ENCODE data around the gene EPRS1. TPM values are rescaled to one million over a fixed set of nuclear protein-coding genes. Genes with fewer than 3 reads are reported as not detected.
"Not testable (repeated sequence)": the region's sequence is repeated elsewhere in the genome, so short reads cannot be mapped to it uniquely, and the experiment has no call there.

EPRS1 gene
- 60.1 TPM for total RNA-seq
- long read RNA-seq, full-length matches to known transcripts = 14 of 25 reads
- long read RNA-seq, partial matches to known transcripts = 11 of 25 reads
- long read RNA-seq, other reads (novel, unspliced or antisense) = 0 of 25 reads

DNA sequence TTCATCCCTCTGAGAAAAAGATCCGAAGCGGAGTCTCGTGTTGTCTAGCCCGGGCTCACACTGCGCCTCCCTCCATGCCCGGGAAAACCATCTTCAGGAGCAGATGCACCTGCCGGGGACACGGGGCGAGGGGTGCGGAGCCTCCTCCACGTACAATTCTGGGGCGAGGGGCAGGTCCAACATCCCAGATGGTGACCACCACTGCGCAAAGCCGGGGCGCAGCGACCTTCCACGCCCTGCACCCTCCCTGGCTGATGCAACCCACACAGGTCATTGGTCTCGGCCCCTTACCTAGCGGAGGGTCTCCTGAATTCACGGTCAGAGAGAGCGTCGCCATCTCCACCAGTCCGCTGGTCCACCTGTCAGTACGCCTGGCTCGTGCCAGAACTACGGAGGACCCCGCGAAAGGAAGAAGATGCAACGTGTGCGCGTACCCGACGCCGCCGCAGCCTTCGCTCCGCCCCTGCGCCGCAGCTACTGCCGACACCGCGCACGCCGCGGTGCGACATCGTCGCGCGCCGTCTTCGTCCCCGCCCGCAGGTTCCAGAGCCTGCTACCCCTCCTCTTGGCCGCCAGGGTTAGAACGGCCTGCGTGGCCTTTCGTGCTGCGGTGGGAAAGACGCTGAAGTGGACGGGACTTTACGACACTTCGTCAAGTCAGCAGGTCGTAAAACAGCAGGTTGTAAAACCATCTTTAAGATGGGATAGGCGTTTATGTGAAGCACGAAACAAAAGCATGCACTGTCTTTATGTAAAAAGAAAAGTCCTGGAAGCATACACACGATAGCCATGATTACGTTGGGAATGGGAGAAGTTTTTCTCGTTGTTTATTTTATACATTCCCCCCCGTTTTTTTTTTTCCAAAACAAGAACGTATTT lies at the start of gene EPRS1:
TSS of gene EPRS1 (minus strand) at position 454 of the 879 bp plus-strand sequence. CDS start at position 337, 117 bp downstream.
- peak; percentile 96 for DNase-seq (ENCODE audit: missing footprints)
- peak; percentile 100 for ATAC-seq
- intact Hi-C loops (cut with DNase I) = loop anchor here (2.0 kb wide), 1 partner anchor 49 kb away; the partner anchor contains the start of gene IARS2

DNA sequence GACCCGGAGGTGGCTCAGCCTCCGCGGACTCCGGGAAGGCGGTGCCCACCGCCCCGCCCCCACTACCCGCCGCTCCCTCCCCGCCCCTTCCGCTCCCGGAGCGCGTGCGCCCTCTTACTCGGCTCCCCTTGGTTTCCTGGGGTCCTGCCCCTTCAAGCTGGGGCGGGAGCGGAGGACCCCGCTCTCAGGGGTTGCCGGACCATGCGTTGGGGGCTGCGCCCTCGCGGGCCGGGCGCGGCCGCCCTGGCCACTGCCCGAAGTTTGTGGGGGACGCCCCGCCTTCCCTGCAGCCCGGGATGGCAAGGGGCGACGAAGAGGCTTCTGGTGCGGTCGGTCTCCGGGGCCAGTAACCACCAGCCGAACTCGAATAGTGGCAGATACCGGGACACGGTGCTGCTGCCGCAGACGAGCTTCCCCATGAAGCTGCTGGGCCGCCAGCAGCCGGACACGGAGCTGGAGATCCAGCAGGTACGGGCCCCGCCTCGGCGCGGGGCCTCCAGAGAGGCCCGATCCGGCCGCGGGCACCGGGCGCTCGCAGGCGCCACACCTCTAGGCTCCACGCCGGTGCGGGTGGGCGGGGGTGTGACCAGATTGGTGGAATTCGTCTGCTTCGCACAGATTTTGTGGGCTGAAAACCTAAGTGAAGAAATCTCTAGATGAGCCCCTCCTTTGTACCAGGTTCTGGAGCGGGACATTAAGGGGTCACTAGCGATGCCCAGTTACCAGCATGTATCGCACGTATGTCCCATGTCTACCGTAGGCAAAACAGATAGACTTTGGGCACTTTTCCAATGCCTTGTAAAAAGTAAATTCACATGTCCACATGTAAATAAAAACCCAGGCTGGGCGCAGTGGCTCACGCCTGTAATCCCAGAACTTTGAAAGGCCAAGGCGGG lies 48.0 kb upstream of the EPRS1 start, which contains the start of gene IARS2:
TSS of gene IARS2 (plus strand) at position 117 of the 896 bp plus-strand sequence. CDS start at position 202, 85 bp downstream.
- ATAC-seq = peak; percentile 96
- intact Hi-C loops (cut with DNase I) = loop anchor here (2.0 kb wide), 1 partner anchor 47 kb away; the partner anchor contains the start of gene EPRS1

GRCh38 chr1:220093361-220094015 lies 47.2 kb upstream of the EPRS1 start:
- intact Hi-C loops (cut with DNase I) = loop anchor here (2.0 kb wide), 1 partner anchor 47 kb away; the partner anchor contains the start of gene EPRS1
- ATAC-seq = no peak
- no peak for DNase-seq (ENCODE audit: missing footprints)

More for the DNA sequence above, 48.0 kb upstream of the EPRS1 start, which contains the start of gene IARS2:
- DNase-seq (ENCODE audit: missing footprints) = peak; percentile 94

DNA sequence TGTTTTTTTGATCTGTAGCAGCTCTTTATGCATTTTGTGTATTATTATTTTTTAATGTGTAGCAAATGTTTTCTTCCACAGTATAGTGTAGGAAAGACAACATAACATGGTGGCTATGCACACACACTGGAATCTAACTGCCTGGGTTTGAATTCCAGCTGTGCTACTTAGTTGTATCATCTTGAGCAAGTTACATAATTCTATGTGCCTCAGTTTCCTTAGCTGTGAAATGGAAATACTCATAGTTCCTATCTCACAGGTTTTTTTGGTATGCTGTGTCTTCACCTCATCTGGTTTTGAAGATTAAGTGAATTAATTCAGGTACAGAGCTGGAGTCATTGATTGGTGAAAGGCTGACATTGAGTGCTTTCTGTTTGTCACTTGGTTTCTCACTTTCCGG lies 46.4 kb upstream of the EPRS1 start:
- intact Hi-C loops (cut with DNase I) = no loop called here
- no peak for ATAC-seq
- DNase-seq (ENCODE audit: missing footprints) = no peak

DNA sequence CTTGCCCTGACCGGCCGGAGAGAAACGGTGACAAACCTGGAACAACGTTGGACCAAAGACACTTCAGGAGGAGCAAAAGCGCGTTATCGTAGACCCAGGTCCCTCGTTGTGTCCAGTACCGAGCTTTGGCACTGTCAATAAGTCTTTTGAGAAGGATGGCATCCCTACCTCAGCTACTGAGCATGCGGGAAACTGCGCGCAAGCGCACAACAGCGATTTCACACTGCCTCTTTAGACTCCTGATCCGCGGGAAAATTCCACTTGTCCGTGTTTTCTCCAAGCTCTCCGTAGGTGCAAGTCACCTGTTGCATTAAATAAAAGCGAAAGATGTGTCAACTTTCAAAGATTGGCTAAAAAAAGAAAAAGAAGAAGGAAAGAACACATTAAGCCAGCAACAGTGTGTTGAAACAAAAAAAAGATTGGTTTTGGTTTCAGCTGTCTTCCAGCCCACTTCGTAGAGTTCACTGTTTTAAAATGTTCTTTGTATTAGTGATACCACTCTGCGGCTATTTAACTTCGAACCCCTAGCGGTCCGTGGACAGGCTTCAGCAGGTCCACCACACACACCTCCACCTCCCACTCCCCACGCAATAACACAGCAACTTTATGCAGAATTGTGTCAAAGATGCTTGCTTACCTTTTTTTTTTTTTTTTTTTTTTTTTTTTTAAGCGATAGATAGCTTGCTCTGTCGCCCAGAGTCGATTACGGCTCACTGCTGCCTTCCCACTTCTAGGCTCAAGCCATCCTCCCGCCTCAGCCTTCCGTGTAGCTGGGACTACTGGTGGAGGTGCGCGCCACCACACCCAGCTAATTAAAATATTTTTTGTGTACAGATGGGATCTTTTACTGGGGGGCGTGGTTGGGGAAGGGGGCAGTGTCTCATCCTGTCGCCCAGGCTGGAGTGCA lies 43.6 kb upstream of the EPRS1 start, which contains the start of gene BPNT1:
TSS of gene BPNT1 (minus strand) at position 139 of the 907 bp plus-strand sequence. CDS start 9,942 bp downstream, outside the sequence.
- intact Hi-C loops (cut with DNase I) = no loop called here
- peak; percentile 85 for ATAC-seq
- DNase-seq (ENCODE audit: missing footprints) = peak; percentile 94

DNA sequence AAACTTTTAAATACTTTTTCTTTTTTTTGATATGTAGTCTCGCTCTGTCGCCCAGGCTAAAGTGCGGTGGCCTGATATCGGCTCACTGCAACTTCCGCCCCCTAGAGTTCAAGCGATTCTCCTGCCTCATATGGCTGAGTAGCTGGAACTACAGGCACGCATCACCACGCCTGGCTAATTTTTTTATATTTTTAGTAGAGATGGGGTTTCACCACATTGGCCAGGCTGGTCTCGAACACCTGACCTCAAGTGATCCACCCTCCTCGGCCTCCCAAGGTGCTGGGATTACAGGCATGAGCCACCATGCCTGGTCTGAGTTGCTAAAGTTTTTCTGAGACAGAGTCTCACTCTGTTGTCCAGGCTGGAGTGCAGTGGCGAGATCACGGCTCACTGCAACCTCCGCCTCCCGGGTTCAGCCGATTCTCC lies 40.0 kb upstream of the EPRS1 start:
- intact Hi-C loops (cut with DNase I); ATAC-seq; DNase-seq (ENCODE audit: missing footprints): not testable (repeated sequence)

GRCh38 chr1:220084460-220084859 lies 38.2 kb upstream of the EPRS1 start:
- intact Hi-C loops (cut with DNase I) = no loop called here
- ATAC-seq (no peak), DNase-seq (ENCODE audit: missing footprints) (no peak)

- DNase-seq (ENCODE audit: missing footprints) (no peak), ATAC-seq (no peak)
- intact Hi-C loops (cut with DNase I) = no loop called here
These were observed 31.6 kb upstream of the EPRS1 start for GRCh38 chr1:220077887-220078286.

GRCh38 chr1:220076861-220077762 lies 30.8 kb upstream of the EPRS1 start:
- ATAC-seq (no peak), DNase-seq (ENCODE audit: missing footprints) (no peak)
- intact Hi-C loops (cut with DNase I) = no loop called here

DNA sequence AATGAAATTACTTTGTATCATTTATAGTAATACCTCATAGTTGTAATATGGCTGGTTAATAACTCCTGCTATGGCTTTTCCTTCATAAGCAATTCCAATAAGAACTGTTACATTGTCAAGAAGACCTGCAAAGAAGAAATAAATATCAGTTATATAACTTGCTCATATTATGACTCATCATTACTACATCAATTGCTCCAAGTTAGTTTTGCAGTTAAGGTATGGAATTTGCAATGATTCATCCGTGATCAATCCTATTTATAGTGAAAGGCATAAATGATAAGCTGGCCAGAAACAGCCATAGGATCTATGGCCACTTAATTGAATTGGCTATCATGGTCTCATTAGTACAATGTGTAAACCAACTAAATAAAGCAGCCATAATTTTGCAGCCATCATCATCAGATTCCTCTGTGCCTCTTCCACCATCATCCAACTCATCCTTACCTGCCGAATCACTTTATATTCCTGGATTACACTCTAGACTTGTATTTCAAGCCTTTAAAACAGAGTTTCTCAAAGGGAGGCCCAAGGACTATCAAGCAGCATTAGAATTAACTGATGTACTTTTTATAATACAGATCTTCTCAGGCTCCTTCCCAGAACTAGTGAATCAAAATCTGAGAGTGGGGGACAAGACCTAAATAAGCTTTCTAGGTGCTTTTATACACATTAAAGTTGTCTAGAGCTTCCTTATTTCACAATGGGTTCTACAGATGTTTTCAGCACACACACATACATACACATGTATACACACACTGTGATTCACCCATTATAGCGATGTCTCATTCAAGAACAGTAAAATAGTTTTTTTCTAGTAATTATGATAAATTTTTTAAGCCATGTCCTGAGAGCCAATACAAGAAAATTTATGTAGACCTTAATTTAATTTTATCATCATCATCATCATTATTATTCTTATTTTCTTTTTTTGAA lies 21.2 kb upstream of the EPRS1 start:
- DNase-seq (ENCODE audit: missing footprints) = no peak
- ATAC-seq = no peak
- intact Hi-C loops (cut with DNase I) = no loop called here

- intact Hi-C loops (cut with DNase I) = no loop called here
- ATAC-seq = no peak
- no peak for DNase-seq (ENCODE audit: missing footprints)
These were observed 16.3 kb upstream of the EPRS1 start for GRCh38 chr1:220062629-220063028.

- intact Hi-C loops (cut with DNase I) = no loop called here
- DNase-seq (ENCODE audit: missing footprints) (no peak), ATAC-seq (no peak)
These were observed 14.6 kb upstream of the EPRS1 start for GRCh38 chr1:220060876-220061275.

DNA sequence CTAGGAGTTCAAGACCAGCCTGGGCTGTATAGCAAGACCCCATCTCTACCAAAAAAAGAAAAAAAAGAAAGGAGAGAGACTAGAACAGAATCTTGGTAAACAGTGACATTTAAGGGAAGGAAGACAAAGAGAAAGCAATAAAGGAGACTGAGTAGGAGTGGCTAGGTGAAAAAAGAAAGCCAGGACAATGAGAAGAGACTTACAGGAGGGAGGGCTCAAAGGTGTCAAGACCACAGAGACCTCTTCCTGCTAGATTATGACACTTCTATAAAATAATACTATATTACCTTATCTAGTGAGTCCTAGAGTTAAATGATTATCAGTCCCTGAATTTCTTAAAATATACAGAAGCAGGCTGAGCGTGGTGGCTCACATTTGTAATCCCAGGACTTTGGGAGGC lies 10.1 kb upstream of the EPRS1 start:
- DNase-seq (ENCODE audit: missing footprints) = no peak
- ATAC-seq = no peak
- intact Hi-C loops (cut with DNase I) = no loop called here

DNA sequence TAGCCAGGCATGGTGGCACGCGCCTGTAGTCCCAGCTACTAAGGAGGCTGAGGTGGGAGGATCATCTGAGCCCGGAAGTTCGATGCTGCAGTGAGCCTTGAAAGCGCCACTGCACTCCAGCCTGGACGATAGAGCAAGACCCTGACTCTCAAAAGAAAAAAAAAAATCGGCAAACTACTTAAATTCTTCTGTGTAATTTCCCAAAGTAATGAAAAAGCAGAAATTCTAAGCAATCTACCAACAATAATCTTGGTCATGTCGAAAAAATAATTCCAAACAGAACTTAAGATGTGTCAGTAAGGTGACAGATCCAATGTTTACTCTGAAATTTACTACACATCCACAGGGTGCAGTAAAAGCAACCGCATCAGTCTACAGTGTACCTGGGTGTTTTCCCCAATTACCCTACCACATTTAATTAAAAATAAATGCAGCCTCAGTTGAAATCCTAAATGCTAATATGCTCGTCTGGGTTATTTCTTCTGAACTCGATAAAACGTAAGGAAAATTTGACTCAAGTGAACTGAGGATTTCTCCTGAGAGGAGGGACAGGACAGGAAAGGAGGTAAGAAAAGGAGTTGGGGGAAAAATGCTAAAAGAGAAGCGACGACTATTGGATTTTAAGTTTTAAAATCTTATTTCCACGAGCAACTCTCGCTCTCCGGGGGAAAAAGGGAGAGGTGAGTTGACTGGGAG lies 801 bp downstream of the EPRS1 start:
- DNase-seq (ENCODE audit: missing footprints) (no peak), ATAC-seq (no peak)
- intact Hi-C loops (cut with DNase I) = loop anchor here (2.0 kb wide), 1 partner anchor 49 kb away; the partner anchor contains the start of gene IARS2

Measured in Right ventricle myocardium inferior (tissue), 1 donor.